Peyer's patch (tissue), 4 donors: ENCODE results near the gene CHMP6.

Experiments
- POLR2A ChIP-seq, 2 donors: fragments of 450-650 bp; IDR thresholded peaks; one replicate each; pipeline ENCODE4 v1.5.1; 2017; ENCODE audit warnings: antibody characterized with exemption in 2 of 2, mild to moderate bottlenecking in 2 of 2, moderate library complexity in 2 of 2
- TF ChIP-seq, protein P1 (sequence below), 6 experiments: fragments of 450-650 bp in 4 of 6; fragments of 200-600 bp in 2 of 6; sonication (generic) in 1 of 6; IDR thresholded peaks; one replicate each; pipeline ENCODE4 v1.5.1; 2017 to 2019; ENCODE audit warnings: antibody characterized with exemption in 6 of 6, mild to moderate bottlenecking in 3 of 6, moderate library complexity in 1 of 6

DNA sequence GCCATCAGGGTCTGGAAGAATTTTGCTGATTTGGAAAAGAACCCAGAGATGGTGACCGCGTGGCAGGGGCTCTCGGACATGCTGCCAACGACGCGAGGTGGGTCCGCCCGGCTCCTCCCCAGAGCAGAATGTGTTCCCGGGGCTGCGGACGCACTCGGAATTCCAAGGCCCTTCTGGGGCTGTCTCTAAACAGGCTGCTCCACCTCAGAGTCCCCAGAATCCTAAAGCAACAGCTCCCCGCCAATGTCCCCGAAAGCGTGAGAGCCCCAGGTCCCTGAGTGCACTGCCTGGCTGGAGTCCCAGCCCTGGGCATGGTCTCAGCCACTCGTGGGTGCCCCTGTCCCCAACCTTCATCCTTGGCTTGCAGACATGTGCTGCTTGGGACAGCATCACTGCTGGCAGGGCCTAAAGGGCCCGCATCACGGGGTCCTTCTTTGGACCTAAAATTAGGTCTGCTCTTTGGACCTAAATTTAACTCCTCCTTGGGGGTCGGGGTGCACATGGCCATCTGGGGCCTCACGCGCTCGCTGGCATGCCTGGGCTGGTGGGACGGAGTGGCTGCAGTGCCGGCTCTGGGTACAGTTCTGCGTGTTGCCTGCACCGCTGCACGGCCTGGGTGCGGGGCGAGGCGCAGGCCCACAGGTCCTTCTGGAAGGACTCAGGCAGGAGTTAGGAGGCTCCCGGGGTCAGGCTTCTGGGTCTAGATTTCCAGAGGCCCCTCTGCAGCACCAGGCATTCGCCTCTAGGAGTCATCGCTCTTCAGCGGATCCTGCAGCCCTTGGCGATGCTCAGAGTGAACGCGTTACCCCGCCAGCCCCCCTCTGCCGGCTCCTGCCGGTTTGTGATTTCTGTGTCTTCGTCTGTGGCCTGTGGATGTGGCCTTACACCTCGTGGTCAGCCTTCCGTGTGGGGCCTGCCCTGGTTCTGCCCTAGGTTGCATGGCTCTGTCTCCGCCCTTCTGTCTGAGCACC is 41.9 kb upstream of the CHMP6 start:
- TF ChIP-seq, protein P1, sequence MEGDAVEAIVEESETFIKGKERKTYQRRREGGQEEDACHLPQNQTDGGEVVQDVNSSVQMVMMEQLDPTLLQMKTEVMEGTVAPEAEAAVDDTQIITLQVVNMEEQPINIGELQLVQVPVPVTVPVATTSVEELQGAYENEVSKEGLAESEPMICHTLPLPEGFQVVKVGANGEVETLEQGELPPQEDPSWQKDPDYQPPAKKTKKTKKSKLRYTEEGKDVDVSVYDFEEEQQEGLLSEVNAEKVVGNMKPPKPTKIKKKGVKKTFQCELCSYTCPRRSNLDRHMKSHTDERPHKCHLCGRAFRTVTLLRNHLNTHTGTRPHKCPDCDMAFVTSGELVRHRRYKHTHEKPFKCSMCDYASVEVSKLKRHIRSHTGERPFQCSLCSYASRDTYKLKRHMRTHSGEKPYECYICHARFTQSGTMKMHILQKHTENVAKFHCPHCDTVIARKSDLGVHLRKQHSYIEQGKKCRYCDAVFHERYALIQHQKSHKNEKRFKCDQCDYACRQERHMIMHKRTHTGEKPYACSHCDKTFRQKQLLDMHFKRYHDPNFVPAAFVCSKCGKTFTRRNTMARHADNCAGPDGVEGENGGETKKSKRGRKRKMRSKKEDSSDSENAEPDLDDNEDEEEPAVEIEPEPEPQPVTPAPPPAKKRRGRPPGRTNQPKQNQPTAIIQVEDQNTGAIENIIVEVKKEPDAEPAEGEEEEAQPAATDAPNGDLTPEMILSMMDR (IDR thresholded peaks at IDR 0.05): no peak
- TF ChIP-seq POLR2A (IDR thresholded peaks at IDR 0.05): no peak
